HEK293T (cell line): ENCODE data around the gene CALR3.

Experiments used
- NFRKB ChIP-seq: fragments of 450-650 bp; IDR thresholded peaks from 2 replicates; pipeline ENCODE4 v1.6.1; 2016; ENCODE audit warnings: mild to moderate bottlenecking, moderate library complexity
- ZNF384 ChIP-seq: fragments of 450-650 bp; IDR thresholded peaks from 2 replicates; pipeline ENCODE4 v1.6.1; 2016

DNA sequence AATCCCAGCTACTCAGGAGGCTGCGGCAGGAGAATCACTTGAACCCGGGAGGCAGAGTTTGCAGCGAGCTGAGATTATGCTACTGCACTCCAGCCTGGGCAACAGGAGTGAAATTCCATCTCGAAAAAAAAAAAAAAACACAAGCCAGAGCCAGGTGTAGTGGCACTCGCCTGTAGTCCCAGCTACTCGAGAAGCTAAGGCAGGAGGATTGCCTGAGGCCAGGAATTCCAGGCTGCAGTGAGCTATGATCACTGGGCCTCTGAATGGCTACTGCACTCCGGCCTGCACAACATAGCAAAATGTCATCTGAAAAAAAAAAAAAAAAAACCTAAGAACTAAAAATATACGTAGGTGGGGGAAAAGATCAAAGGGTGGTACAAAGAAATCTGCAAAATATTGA lies 43.6 kb downstream of the CALR3 start:
- TF ChIP-seq ZNF384 (0 out of 2 replicates have a peak, but pooled peaks have one; percentile 40), NFRKB (no peak)
